ENCODE measurements around the gene OR56A5. TPM values are rescaled to one million over a fixed set of nuclear protein-coding genes. Genes with fewer than 3 reads are reported as not detected.
"Not testable (repeated sequence)": the region's sequence is repeated elsewhere in the genome, so short reads cannot be mapped to it uniquely, and the experiment has no call there.

OR56A5 gene
- total RNA-seq, 1 donor from 2014 or later = not detected

GRCh38 chr11:5986885-5987284, 18.6 kb upstream of the OR56A5 start, which contains the start of gene OR52L1:
TSS of gene OR52L1 (minus strand) at chr11:5986985. CDS start at chr11:5986930, 55 bp downstream.
- H3K27me3 Mint-ChIP-seq = peaks cover 8% of the 10 kb centered on the region
- DNase-seq = no peak
- H3K4me1 Mint-ChIP-seq = no peaks in the 10 kb centered on the region
- H3K36me3 Mint-ChIP-seq (ENCODE audit: low read depth) = no peaks in the 10 kb centered on the region
- intact Hi-C loops (cut with micrococcal nuclease) = no loop called here
- TF ChIP-seq CTCF (IDR thresholded peaks at IDR 0.05) = no peak
- POLR2A ChIA-PET = no interaction called here
- no peak for ATAC-seq (ENCODE audit: low read depth)
- no peak within 1 kb of the TSS for H3K27ac Mint-ChIP-seq
- CTCF ChIA-PET = no interaction called here
- H3K4me3 Mint-ChIP-seq = no peak within 1 kb of the TSS
- no peaks in the 10 kb centered on the region for H3K9me3 Mint-ChIP-seq

GRCh38 chr11:5983443-5983842, 15.1 kb upstream of the OR56A5 start:
- no peak for TF ChIP-seq CTCF (IDR thresholded peaks at IDR 0.05)

GRCh38 chr11:5973530-5973929, 5.2 kb upstream of the OR56A5 start:
- TF ChIP-seq CTCF (IDR thresholded peaks at IDR 0.05) = no peak
- peaks cover 9% of the 10 kb centered on the region for H3K9me3 Mint-ChIP-seq
- H3K36me3 Mint-ChIP-seq (ENCODE audit: low read depth) = no peaks in the 10 kb centered on the region
- no peak for DNase-seq
- no peak overlapping the region for H3K27ac Mint-ChIP-seq
- no peaks in the 10 kb centered on the region for H3K4me1 Mint-ChIP-seq
- intact Hi-C loops (cut with micrococcal nuclease) = no loop called here
- no peak overlapping the region for H3K4me3 Mint-ChIP-seq
- no peak for ATAC-seq (ENCODE audit: low read depth)
- ChIA-PET CTCF (no interaction called here), POLR2A (no interaction called here)
- H3K27me3 Mint-ChIP-seq = no peaks in the 10 kb centered on the region

More at GRCh38 chr11:5983443-5983842, 15.1 kb upstream of the OR56A5 start:
- Mint-ChIP-seq H3K4me1 (no peaks in the 10 kb centered on the region), H3K27ac (no peak overlapping the region), H3K36me3 (ENCODE audit: low read depth) (no peaks in the 10 kb centered on the region), H3K27me3 (peaks cover 5% of the 10 kb centered on the region), H3K9me3 (peaks cover 6% of the 10 kb centered on the region), H3K4me3 (no peak overlapping the region)
- intact Hi-C loops (cut with micrococcal nuclease) = no loop called here
- DNase-seq (no peak), ATAC-seq (ENCODE audit: low read depth) (no peak)
- CTCF ChIA-PET = no interaction called here
- POLR2A ChIA-PET = no interaction called here

- ChIA-PET CTCF (no interaction called here), POLR2A (no interaction called here)
- no peak overlapping the region for H3K4me3 Mint-ChIP-seq
- no peak for ATAC-seq (ENCODE audit: low read depth)
- H3K27me3 Mint-ChIP-seq = peaks cover 4% of the 10 kb centered on the region
- peaks cover 12% of the 10 kb centered on the region for H3K9me3 Mint-ChIP-seq
- H3K27ac Mint-ChIP-seq = no peak overlapping the region
- DNase-seq = no peak
- no peaks in the 10 kb centered on the region for H3K36me3 Mint-ChIP-seq (ENCODE audit: low read depth)
- no peaks in the 10 kb centered on the region for H3K4me1 Mint-ChIP-seq
- intact Hi-C loops (cut with micrococcal nuclease) = no loop called here
- no peak for TF ChIP-seq CTCF (IDR thresholded peaks at IDR 0.05)
Observed at GRCh38 chr11:5967708-5968107, 586 bp downstream of the OR56A5 start.

GRCh38 chr11:5966958-5967357, 1.3 kb downstream of the OR56A5 start:
- Mint-ChIP-seq H3K4me1 (no peaks in the 10 kb centered on the region), H3K9me3 (peaks cover 16% of the 10 kb centered on the region), H3K27me3 (peaks cover 4% of the 10 kb centered on the region), H3K27ac (no peak overlapping the region), H3K36me3 (ENCODE audit: low read depth) (no peaks in the 10 kb centered on the region), H3K4me3 (no peak overlapping the region)
- DNase-seq = no peak
- intact Hi-C loops (cut with micrococcal nuclease) = no loop called here
- no peak for ATAC-seq (ENCODE audit: low read depth)
- ChIA-PET CTCF (no interaction called here), POLR2A (no interaction called here)
- TF ChIP-seq CTCF (IDR thresholded peaks at IDR 0.05) = no peak

GRCh38 chr11:5960704-5961320, 7.5 kb downstream of the OR56A5 start:
- H3K36me3 Mint-ChIP-seq (ENCODE audit: low read depth); intact Hi-C loops (cut with micrococcal nuclease): not testable (repeated sequence)

More at GRCh38 chr11:5960704-5961320, 7.5 kb downstream of the OR56A5 start:
- H3K27me3 Mint-ChIP-seq; H3K4me3 Mint-ChIP-seq; POLR2A ChIA-PET; CTCF ChIA-PET; ATAC-seq (ENCODE audit: low read depth); DNase-seq; H3K4me1 Mint-ChIP-seq; H3K27ac Mint-ChIP-seq: not testable (repeated sequence)
- H3K9me3 Mint-ChIP-seq = peaks cover 24% of the 10 kb centered on the region

All from activated B cell treated with CpG ODN at 0.5 μM for 24 hours (primary cell).